GM20431 (cell line): ENCODE measurements around the gene RNF115.
"Not testable (repeated sequence)": the region's sequence is repeated elsewhere in the genome, so short reads cannot be mapped to it uniquely, and the experiment has no call there.

Experiments used
- in situ Hi-C: fragments of 300-500 bp; cut with MseI, MboI; formaldehyde crosslinking; loops from one replicate; pipeline ENCODE4 v1.15.0; 2020; ENCODE audit warnings: low sequenced_read_pairs; ENCODE audit not compliant: unreplicated experiment

Gene RNF115

GRCh38 chr1:145828367-145829026, 4.6 kb upstream of the RNF115 start:
- in situ Hi-C loops = no loop called here

GRCh38 chr1:145827966-145828365, 4.1 kb upstream of the RNF115 start:
- in situ Hi-C loops = no loop called here

DNA sequence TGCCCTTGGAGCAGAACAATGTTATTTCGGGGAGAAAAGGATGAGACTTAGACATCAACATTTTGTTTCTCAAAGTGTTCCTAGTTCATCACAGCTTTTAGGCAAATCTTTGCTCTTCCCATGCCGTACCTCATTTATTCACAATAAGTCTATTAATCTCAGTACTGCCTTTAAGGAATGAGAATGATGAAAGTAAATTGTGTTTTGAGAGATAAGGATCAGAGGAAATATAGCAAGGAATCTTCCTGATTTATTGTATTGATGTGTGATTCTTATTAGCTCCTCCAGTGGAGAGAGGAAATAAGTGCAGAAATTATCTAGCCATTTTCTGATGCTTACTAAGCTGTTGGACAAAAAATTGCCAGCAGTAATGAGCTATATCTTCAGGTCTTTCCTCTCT, 2.1 kb upstream of the RNF115 start:
- in situ Hi-C loops = no loop called here

GRCh38 chr1:145824499-145824842, 576 bp upstream of the RNF115 start:
- in situ Hi-C loops = no loop called here

DNA sequence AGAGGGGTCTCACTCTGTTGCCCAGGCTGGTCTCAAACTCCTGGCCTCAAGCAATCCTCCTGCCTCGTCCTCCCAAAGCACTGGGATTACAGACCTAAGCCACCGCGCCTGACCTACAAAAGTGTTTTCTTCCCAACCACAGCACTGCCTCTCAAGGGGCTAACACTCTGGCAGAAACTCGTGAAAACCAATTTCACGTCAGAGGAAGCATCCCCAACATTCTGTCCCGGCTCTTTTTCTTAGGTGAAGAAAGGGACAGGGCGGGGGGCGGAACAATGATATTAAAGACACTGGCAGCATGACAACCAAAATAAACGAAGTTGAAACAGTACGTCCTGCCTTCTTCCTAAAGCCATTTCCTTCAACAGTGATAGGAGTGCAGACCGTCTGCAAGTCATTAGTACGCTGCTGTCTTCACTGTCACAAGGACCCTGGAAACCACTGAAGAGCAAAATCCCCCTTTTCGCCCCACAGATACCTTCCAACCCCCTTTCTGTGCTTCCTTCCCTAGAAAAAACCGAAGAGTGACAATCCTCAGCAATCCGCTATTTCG, 1.0 kb downstream of the RNF115 start:
- in situ Hi-C loops = not testable (repeated sequence)

DNA sequence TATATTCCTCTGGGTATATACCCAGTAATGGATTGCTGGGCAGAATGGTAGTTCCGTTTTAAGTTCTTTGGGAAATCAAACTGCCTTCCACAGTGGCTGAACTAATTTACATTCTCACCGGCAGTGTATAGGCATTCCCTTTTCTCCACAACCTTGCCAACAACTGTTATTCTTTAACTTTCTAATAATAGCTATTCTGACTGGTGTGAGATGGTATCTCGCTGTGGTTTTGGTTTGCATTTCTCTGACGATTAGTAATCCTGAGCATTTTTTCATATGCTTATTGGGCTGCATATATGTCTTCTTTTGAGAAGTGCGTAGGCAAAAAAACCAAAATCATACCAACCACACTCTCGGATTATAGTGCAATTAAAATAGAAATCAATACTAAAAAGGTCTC, 5.8 kb downstream of the RNF115 start:
- in situ Hi-C loops = not testable (repeated sequence)

- in situ Hi-C loops = not testable (repeated sequence)
These were observed 10.7 kb downstream of the RNF115 start for GRCh38 chr1:145812977-145813810.

GRCh38 chr1:145806844-145807243, 17.1 kb downstream of the RNF115 start:
- in situ Hi-C loops = no loop called here

- in situ Hi-C loops = no loop called here
These were observed 17.5 kb downstream of the RNF115 start for GRCh38 chr1:145806408-145806807.

DNA sequence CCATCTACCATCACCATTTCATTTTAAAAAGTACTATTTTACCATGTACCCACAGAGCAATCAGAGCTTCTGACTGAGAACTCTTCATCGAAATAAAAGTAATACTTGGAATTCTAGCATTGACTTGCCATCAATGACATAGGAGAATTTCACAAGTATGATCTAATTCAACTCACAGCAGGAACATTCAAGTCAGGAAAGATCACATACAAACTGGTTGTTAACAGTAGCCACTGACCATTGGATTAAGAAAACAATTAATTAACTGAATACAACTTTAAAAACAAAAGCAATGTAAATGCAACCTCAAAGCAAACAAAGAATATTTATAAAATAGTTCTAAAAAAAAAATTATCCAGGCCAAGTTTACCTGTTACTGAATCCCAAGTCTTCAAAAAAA, 18.8 kb downstream of the RNF115 start:
- in situ Hi-C loops = no loop called here

- in situ Hi-C loops = no loop called here
These were observed 19.5 kb downstream of the RNF115 start for GRCh38 chr1:145804235-145805045.

- in situ Hi-C loops = no loop called here
These were observed 24.1 kb downstream of the RNF115 start for GRCh38 chr1:145799806-145800205.

DNA sequence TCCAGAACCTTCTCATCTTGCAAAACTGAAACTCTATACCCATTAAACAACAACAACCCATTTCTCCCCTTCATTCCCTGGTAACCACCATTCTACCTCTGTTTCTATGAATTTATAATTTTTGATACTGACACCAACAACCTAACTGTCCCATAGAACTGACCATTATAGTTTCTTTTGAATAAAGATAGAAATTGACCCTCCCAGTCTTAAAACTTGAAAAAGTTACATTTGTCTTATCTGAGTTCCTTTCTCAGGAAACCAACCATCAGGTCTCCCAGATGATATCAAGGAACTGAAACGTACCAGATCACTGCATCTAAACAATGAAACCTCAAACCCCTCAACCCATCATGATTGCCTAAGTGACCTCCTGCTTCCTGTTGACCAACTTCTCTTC, 27.1 kb downstream of the RNF115 start:
- in situ Hi-C loops = no loop called here

GRCh38 chr1:145795257-145795881, 28.5 kb downstream of the RNF115 start:
- in situ Hi-C loops = no loop called here

- in situ Hi-C loops = no loop called here
These were observed 31.4 kb downstream of the RNF115 start for GRCh38 chr1:145792484-145792883.

DNA sequence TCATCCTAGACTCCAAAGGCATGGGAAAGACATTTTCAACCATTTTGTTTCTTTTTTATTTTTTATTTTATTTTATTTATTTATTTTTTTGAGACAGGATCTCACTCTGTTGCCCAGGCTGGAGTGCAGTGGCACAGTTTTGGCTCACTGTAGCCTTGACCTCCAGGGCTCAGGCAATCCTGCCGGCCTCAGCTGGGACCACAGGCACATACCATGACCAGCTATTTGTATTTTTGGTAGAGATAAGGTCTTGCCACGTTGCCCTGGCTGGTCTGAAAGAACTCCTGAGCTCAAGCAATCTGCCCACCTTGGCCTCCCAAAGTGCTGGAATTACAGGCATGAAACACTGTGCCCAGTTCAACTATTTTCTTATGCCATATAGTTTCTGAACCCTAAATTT, 32.0 kb downstream of the RNF115 start:
- in situ Hi-C loops = not testable (repeated sequence)

- in situ Hi-C loops = no loop called here
These were observed 35.3 kb downstream of the RNF115 start for GRCh38 chr1:145788580-145788979.

DNA sequence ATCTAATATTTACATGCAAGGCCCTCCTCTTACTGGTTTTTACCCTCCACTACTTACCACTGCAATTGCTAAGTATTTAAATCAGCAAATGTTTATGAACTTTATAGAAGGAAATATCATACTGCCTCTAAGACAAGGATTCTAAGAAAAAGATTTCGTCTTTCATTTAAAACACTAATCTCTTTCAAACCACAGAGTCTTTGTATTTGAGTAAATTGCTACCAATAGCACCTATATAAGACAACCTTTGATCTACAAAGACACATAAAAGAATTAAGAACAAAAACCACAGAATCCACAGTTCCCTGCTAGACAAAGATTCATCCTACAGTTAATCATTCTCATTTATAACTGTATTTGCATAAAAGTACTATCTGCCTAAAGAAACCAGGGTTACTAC, 37.6 kb downstream of the RNF115 start:
- in situ Hi-C loops = no loop called here

GRCh38 chr1:145785547-145785946, 38.3 kb downstream of the RNF115 start:
- in situ Hi-C loops = no loop called here

DNA sequence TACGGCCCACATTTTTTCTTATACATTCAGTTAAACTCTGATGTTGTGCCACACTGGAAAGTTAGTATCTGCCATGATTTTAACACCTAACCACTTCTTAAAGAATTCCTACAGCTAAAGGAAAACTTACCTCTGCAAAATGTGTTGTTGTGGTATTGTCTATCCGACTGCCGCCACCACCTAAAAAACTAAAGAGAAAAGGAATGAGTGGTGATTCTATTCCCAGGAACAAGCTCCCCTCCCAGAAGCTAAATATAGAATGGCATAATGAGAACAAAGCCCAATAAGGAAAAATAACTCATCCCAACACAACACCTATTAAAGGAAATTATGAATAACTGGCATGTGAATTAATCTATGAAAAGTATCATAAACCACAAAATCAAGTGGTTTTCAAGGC, 39.5 kb downstream of the RNF115 start:
- in situ Hi-C loops = no loop called here
